ENCODE data around the gene HOXA1.

The HOXA1 gene

DNA sequence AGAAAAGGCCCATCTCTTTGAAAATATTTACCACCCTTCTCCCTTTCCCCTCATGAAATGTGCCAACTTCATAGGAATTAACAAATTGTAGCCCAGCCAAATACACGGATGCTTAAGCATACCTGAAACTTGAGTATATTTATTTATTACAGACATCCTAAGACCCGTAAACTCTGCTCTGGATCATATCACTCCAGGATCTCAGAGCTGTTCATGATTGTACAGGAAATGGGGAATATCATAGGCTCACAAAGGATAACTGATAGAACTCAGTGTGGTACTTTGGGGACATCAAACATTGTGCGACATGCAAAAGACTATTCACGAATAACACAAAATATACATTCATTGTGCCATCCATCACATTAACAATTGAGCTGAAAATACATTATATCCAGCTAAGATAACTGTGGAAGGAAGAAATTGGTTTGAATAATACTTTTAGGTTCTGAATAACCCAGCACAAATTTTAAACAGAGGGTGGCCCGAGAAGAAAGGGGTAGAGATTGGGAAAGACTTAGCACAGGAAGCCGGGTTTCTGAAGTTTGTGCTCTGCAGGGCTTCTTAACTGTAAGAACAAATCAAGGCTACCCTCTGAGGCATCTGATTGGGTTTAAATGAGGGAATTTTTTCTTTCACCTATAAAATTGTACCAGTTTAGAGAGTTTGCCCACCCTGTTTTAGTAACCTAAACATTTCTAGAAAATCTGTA lies 2.5 kb downstream of the HOXA1 start:
- TF ChIP-seq TAF1 (IDR thresholded peaks at IDR 0.05; ENCODE audit: borderline replicate concordance, insufficient read depth, low read length) (no peak), SIN3A (IDR thresholded peaks at IDR 0.05; ENCODE audit: borderline replicate concordance, insufficient read depth, low read length) (no peak), FOXP2 (optimal IDR thresholded peaks at IDR 0.05; ENCODE audit: borderline replicate concordance, extremely low read depth, extremely low read length, insufficient read depth) (no peak), POLR2AphosphoS5 (IDR thresholded peaks at IDR 0.05; ENCODE audit: low read depth, low read length) (no peak)
- TF ChIP-seq, protein P1, sequence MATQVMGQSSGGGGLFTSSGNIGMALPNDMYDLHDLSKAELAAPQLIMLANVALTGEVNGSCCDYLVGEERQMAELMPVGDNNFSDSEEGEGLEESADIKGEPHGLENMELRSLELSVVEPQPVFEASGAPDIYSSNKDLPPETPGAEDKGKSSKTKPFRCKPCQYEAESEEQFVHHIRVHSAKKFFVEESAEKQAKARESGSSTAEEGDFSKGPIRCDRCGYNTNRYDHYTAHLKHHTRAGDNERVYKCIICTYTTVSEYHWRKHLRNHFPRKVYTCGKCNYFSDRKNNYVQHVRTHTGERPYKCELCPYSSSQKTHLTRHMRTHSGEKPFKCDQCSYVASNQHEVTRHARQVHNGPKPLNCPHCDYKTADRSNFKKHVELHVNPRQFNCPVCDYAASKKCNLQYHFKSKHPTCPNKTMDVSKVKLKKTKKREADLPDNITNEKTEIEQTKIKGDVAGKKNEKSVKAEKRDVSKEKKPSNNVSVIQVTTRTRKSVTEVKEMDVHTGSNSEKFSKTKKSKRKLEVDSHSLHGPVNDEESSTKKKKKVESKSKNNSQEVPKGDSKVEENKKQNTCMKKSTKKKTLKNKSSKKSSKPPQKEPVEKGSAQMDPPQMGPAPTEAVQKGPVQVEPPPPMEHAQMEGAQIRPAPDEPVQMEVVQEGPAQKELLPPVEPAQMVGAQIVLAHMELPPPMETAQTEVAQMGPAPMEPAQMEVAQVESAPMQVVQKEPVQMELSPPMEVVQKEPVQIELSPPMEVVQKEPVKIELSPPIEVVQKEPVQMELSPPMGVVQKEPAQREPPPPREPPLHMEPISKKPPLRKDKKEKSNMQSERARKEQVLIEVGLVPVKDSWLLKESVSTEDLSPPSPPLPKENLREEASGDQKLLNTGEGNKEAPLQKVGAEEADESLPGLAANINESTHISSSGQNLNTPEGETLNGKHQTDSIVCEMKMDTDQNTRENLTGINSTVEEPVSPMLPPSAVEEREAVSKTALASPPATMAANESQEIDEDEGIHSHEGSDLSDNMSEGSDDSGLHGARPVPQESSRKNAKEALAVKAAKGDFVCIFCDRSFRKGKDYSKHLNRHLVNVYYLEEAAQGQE (IDR thresholded peaks at IDR 0.05; ENCODE audit: insufficient read depth in 1 of 2, low read depth in 2 of 2, low read length in 2 of 2): no peak

DNA sequence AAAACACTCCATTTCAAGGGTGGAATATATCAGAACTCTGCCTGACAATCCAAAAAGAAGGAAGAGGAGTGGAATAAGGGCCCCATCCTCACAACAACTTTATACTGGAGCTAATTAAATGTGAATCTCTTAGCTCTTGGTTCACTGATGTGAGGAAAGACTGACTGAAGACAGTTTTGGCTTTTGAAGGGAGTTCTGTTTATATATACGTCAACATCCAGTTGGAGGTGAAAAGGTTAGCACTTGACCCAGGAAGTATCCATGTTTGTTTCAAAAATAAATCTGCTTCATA lies 3.0 kb downstream of the HOXA1 start:
- no peak for TF ChIP-seq SIN3A (IDR thresholded peaks at IDR 0.05; ENCODE audit: borderline replicate concordance, insufficient read depth, low read length)
- no peak for TF ChIP-seq POLR2AphosphoS5 (IDR thresholded peaks at IDR 0.05; ENCODE audit: low read depth, low read length)
- no peak for TF ChIP-seq TAF1 (IDR thresholded peaks at IDR 0.05; ENCODE audit: borderline replicate concordance, insufficient read depth, low read length)
- TF ChIP-seq, protein P1 (IDR thresholded peaks at IDR 0.05; ENCODE audit: insufficient read depth in 1 of 2, low read depth in 2 of 2, low read length in 2 of 2): no peak
- no peak for TF ChIP-seq FOXP2 (optimal IDR thresholded peaks at IDR 0.05; ENCODE audit: borderline replicate concordance, extremely low read depth, extremely low read length, insufficient read depth)

DNA sequence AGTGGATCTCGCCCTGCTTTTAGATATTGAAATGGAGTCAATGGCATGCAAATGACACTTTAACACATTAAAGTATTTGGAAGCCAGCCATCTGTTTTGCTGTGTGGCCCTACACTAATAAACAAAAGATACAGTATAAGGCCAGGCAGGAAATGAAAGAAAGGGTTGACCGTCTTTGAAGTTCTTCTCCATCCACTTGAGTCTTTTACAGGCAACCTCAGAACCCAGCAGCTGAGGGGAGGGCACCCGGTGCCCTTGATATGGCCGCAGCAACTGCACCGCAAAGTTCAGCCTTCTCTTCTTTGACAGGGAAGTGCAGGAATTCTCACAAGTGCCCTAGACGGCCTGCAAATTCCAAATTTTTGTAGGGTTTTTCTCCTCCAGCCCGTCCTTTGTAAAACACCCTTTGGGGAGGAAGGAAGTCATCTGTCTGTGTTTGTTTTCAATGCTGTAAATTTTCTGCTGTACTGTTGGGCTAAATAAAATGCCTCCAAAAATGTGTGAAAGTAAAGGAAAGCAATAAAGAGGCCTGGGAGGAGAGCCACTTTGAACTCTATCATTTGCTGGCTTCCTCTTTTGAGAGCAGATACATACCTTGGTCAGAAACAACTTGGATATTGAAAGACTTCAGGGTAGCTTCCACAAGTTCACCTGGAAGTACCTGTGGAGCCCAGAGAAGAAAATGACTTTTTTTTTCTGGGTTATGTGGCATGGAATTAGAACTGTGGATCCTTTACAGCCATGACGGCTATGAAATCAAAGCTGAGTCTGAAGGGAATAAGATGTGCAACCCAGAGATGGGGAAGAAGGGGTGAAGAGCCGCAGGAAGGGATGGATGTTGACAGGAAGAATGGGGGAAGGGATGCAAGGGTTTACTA lies 3.6 kb downstream of the HOXA1 start:
- TF ChIP-seq, protein P1 (IDR thresholded peaks at IDR 0.05; ENCODE audit: insufficient read depth in 1 of 2, low read depth in 2 of 2, low read length in 2 of 2): no peak
- no peak for TF ChIP-seq FOXP2 (optimal IDR thresholded peaks at IDR 0.05; ENCODE audit: borderline replicate concordance, extremely low read depth, extremely low read length, insufficient read depth)
- TF ChIP-seq SIN3A (IDR thresholded peaks at IDR 0.05; ENCODE audit: borderline replicate concordance, insufficient read depth, low read length): no peak
- no peak for TF ChIP-seq TAF1 (IDR thresholded peaks at IDR 0.05; ENCODE audit: borderline replicate concordance, insufficient read depth, low read length)
- no peak for TF ChIP-seq POLR2AphosphoS5 (IDR thresholded peaks at IDR 0.05; ENCODE audit: low read depth, low read length)

DNA sequence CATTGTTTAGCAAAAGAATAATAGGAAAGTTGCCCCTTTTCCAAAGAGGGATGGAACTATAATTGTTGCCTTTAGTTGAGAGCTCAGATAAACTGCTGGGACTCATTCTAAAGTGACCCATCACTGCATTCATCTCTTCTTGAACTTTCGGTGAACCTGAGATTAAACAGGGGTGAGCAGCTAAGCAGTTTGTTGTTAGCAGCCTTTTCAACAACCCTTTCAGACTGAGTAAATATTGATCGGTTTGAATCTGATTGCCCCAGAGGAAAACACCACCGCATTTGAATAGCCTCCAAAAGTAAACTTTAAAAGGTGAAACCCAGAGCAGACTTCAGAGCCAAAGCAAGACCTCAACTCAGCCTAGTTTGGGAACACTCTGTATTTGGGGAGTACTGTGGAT lies 4.7 kb downstream of the HOXA1 start:
- TF ChIP-seq FOXP2 (optimal IDR thresholded peaks at IDR 0.05; ENCODE audit: borderline replicate concordance, extremely low read depth, extremely low read length, insufficient read depth): no peak
- TF ChIP-seq SIN3A (IDR thresholded peaks at IDR 0.05; ENCODE audit: borderline replicate concordance, insufficient read depth, low read length): no peak
- no peak for TF ChIP-seq TAF1 (IDR thresholded peaks at IDR 0.05; ENCODE audit: borderline replicate concordance, insufficient read depth, low read length)
- TF ChIP-seq, protein P1 (IDR thresholded peaks at IDR 0.05; ENCODE audit: insufficient read depth in 1 of 2, low read depth in 2 of 2, low read length in 2 of 2): no peak
- no peak for TF ChIP-seq POLR2AphosphoS5 (IDR thresholded peaks at IDR 0.05; ENCODE audit: low read depth, low read length)
